ENCODE measurements around the gene DDX59.

DNA sequence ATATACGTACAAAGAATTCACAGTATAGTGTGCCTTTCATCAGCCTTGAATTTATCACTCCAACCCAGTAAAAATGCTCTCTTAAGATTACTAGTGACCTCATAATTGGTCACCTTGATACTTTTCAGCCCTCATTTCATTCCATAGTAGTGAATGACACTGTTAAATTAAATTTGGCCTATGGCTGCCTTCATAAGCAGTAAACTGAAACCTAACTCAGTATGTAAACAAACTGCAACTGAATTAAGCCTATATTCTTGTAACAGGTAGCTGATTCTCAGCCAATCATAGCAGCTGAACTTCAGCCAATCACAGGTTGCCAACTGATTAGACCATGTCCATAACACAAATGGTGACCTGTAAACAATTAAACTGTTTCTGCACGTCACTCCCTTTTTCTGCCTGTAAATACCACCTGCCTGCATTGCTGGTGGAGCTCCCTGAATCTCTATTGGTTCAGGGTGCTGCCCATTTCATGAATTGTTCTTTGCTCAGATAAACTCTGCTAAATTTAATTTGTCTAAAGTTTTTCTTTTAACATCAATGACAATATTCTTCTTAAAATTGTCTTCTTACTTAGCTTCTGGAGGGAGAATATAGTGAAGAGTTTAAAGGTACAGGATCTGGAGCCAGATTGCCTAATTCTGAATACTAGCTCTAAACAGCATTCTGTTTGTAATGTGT is 44.9 kb upstream of the DDX59 start:
- no peak for TF ChIP-seq MAX (IDR thresholded peaks at IDR 0.05)
- no peak for TF ChIP-seq TCF12 (IDR thresholded peaks at IDR 0.05; ENCODE audit: low read depth)
- no peak for TF ChIP-seq RAD21 (IDR thresholded peaks at IDR 0.05; ENCODE audit: low read depth)
- no peak for TF ChIP-seq EP300 (IDR thresholded peaks at IDR 0.05; ENCODE audit: borderline replicate concordance)
- no peak for TF ChIP-seq TAF1 (IDR thresholded peaks at IDR 0.05; ENCODE audit: low read depth)
- no peak for TF ChIP-seq CEBPB (IDR thresholded peaks at IDR 0.05)
- TF ChIP-seq, protein P1, sequence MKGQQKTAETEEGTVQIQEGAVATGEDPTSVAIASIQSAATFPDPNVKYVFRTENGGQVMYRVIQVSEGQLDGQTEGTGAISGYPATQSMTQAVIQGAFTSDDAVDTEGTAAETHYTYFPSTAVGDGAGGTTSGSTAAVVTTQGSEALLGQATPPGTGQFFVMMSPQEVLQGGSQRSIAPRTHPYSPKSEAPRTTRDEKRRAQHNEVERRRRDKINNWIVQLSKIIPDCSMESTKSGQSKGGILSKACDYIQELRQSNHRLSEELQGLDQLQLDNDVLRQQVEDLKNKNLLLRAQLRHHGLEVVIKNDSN (IDR thresholded peaks at IDR 0.05) = no peak
